Astrocyte (in vitro differentiated cells and primary cell): Measurements from ENCODE around the gene SNAP25. TPM values are rescaled to one million over a fixed set of nuclear protein-coding genes. Genes with fewer than 3 reads are reported as not detected.

Source experiments
- DNase-seq: peaks from one replicate; pipeline ENCODE4 v3.0.0-alpha.2; 2010; ENCODE audit warnings: low read depth
- FAIRE-seq: peaks from 2 replicates; lab custom pipeline; 2011; peaks lifted over from hg19 to GRCh38; lab: Jason Lieb, UNC
- H2AFZ ChIP-seq: 2 replicates; pipeline ENCODE4 v1.6.0; 2012; ENCODE audit warnings: low read depth, low read length, inconsistent platforms
- H3K27ac ChIP-seq: 2 replicates; pipeline ENCODE4 v1.5.1; 2011; ENCODE audit warnings: low read depth, low read length, inconsistent platforms
- H3K27me3 ChIP-seq: 2 replicates; pipeline ENCODE4 v1.6.0; 2011; ENCODE audit warnings: low read length, inconsistent platforms; ENCODE audit not compliant: insufficient read depth
- H3K36me3 ChIP-seq: 2 replicates; pipeline ENCODE4 v1.5.1; 2011; ENCODE audit warnings: low read length, inconsistent platforms; ENCODE audit not compliant: insufficient read depth
- H3K4me1 ChIP-seq: 2 replicates; pipeline ENCODE4 v1.5.1; 2011; ENCODE audit warnings: low read length, inconsistent platforms; ENCODE audit not compliant: insufficient read depth
- H3K4me2 ChIP-seq: 2 replicates; pipeline ENCODE4 v1.6.0; 2012; ENCODE audit warnings: low read length, inconsistent platforms
- H3K4me3 ChIP-seq: 2 replicates; pipeline ENCODE4 v1.5.1; 2011; ENCODE audit warnings: low read depth, mild to moderate bottlenecking, low read length, inconsistent platforms; ENCODE audit not compliant: insufficient read depth
- H3K79me2 ChIP-seq: 2 replicates; pipeline ENCODE4 v1.6.0; 2012; ENCODE audit warnings: mild to moderate bottlenecking, low read length, inconsistent platforms; ENCODE audit not compliant: insufficient read depth
- H3K9ac ChIP-seq: 2 replicates; pipeline ENCODE4 v1.6.0; 2012; ENCODE audit warnings: mild to moderate bottlenecking, low read length, inconsistent platforms
- H3K9me3 ChIP-seq: 2 replicates; pipeline ENCODE4 v1.5.1; 2012; ENCODE audit warnings: low read depth, mild to moderate bottlenecking, low read length, inconsistent platforms; ENCODE audit not compliant: insufficient read depth
- H4K20me1 ChIP-seq: 2 replicates; pipeline ENCODE4 v1.6.0; 2012; ENCODE audit warnings: low read length, inconsistent platforms; ENCODE audit not compliant: insufficient read depth
- H3K27ac Mint-ChIP-seq: one replicate; pipeline ENCODE4 v1.8.0; 2021; ENCODE audit warnings: mild to moderate bottlenecking, mixed read lengths; ENCODE audit not compliant: unreplicated experiment
- H3K27me3 Mint-ChIP-seq: one replicate; pipeline ENCODE4 v1.8.0; 2021; ENCODE audit warnings: low read depth, mixed read lengths; ENCODE audit not compliant: unreplicated experiment
- H3K36me3 Mint-ChIP-seq: one replicate; pipeline ENCODE4 v1.8.0; 2021; ENCODE audit warnings: low read depth, mixed read lengths; ENCODE audit not compliant: unreplicated experiment
- H3K4me1 Mint-ChIP-seq: one replicate; pipeline ENCODE4 v1.8.0; 2021; ENCODE audit warnings: low read depth, mixed read lengths; ENCODE audit not compliant: unreplicated experiment
- H3K4me3 Mint-ChIP-seq: one replicate; pipeline ENCODE4 v1.8.0; 2021; ENCODE audit warnings: mild to moderate bottlenecking, moderate library complexity, mixed read lengths; ENCODE audit not compliant: unreplicated experiment
- H3K9me3 Mint-ChIP-seq: one replicate; pipeline ENCODE4 v1.8.0; 2021; ENCODE audit warnings: mild to moderate bottlenecking, mixed read lengths; ENCODE audit not compliant: unreplicated experiment
- CTCF ChIP-seq: IDR thresholded peaks from 2 replicates; pipeline ENCODE4 v1.5.1; 2011; ENCODE audit warnings: low read depth, mild to moderate bottlenecking, inconsistent platforms, low read length, moderate library complexity; ENCODE audit not compliant: insufficient read depth
- EZH2 ChIP-seq: IDR thresholded peaks from 2 replicates; pipeline ENCODE4 v1.6.1; 2012; ENCODE audit warnings: mild to moderate bottlenecking, low read length, inconsistent platforms; ENCODE audit not compliant: insufficient read depth
- total RNA-seq: library from RNA; stranded (reverse); gene quantifications from 2 replicates; pipeline ENCODE4 v1.2.1, GENCODE V29; 2021

The SNAP25 gene
- total RNA-seq, 1 donor from 2014 or later, result 3.9 TPM

GRCh38 chr20:10304471-10305046 lies 85.9 kb downstream of the SNAP25 start:
- no peak overlapping the region for H3K4me3 ChIP-seq
- H3K9ac ChIP-seq, result no peak overlapping the region
- Mint-ChIP-seq H3K9me3 (no peaks in the 10 kb centered on the region), H3K4me3 (no peak overlapping the region), H3K27ac (no peak overlapping the region), H3K4me1 (peaks cover 26% of the 10 kb centered on the region), H3K36me3 (no peaks in the 10 kb centered on the region), H3K27me3 (no peaks in the 10 kb centered on the region)
- no peak overlapping the region for H3K27ac ChIP-seq
- H3K79me2 ChIP-seq, result no peaks in the 10 kb centered on the region
- no peaks in the 10 kb centered on the region for H4K20me1 ChIP-seq
- DNase-seq (no peak), FAIRE-seq (no peak)
- no peak overlapping the region for H2AFZ ChIP-seq
- TF ChIP-seq EZH2 (no peak), CTCF (no peak)
- H3K27me3 ChIP-seq, result peaks cover 6% of the 10 kb centered on the region
- H3K4me2 ChIP-seq, result no peak overlapping the region
- no peaks in the 10 kb centered on the region for H3K9me3 ChIP-seq
- no peaks in the 10 kb centered on the region for H3K36me3 ChIP-seq
- H3K4me1 ChIP-seq, result peaks cover 36% of the 10 kb centered on the region

GRCh38 chr20:10306440-10307358 lies 88.1 kb downstream of the SNAP25 start:
- H3K9ac ChIP-seq, result peak overlapping the region; percentile 50
- no peaks in the 10 kb centered on the region for H4K20me1 ChIP-seq
- H3K79me2 ChIP-seq, result no peaks in the 10 kb centered on the region
- peak overlapping the region; percentile 81 for H3K27ac ChIP-seq
- Mint-ChIP-seq H3K27me3 (no peaks in the 10 kb centered on the region), H3K4me3 (no peak overlapping the region), H3K36me3 (no peaks in the 10 kb centered on the region), H3K4me1 (peaks cover 33% of the 10 kb centered on the region), H3K9me3 (no peaks in the 10 kb centered on the region), H3K27ac (peak overlapping the region; percentile 75)
- peak; percentile 96 for DNase-seq
- peak overlapping the region; percentile 17 for H3K4me3 ChIP-seq
- no peaks in the 10 kb centered on the region for H3K9me3 ChIP-seq
- TF ChIP-seq CTCF (no peak), EZH2 (no peak)
- H3K36me3 ChIP-seq, result no peaks in the 10 kb centered on the region
- H3K4me1 ChIP-seq, result peaks cover 43% of the 10 kb centered on the region
- no peak overlapping the region for H2AFZ ChIP-seq
- H3K27me3 ChIP-seq, result no peaks in the 10 kb centered on the region
- peak overlapping the region; percentile 76 for H3K4me2 ChIP-seq
- FAIRE-seq, result peak; percentile 52
